ENCODE measurements around the gene DPH7. TPM values are rescaled to one million over a fixed set of nuclear protein-coding genes. Genes with fewer than 3 reads are reported as not detected.
A peak's percentile ranks its signal among the peaks of the same experiment; 100 is the strongest.
"Not testable (repeated sequence)": the region's sequence is repeated elsewhere in the genome, so short reads cannot be mapped to it uniquely, and the experiment has no call there.

The DPH7 gene
- total RNA-seq, 1 experiment from 2014 or later: 25.2 TPM

GRCh38 chr9:137610944-137611343, 32.2 kb upstream of the DPH7 start:
- no peak for DNase-seq (ENCODE audit: low read depth, low spot score)
- in situ Hi-C loops (cut with HindIII; ENCODE audit: low pct_unique_long_range_greater_than_20kb, low sequenced_read_pairs): no loop called here

- in situ Hi-C loops (cut with HindIII; ENCODE audit: low pct_unique_long_range_greater_than_20kb, low sequenced_read_pairs): no loop called here
- DNase-seq (ENCODE audit: low read depth, low spot score): no peak
Observed at GRCh38 chr9:137607141-137607857, 28.6 kb upstream of the DPH7 start.

GRCh38 chr9:137606734-137607138, 28.0 kb upstream of the DPH7 start:
- in situ Hi-C loops (cut with HindIII; ENCODE audit: low pct_unique_long_range_greater_than_20kb, low sequenced_read_pairs): no loop called here
- no peak for DNase-seq (ENCODE audit: low read depth, low spot score)

GRCh38 chr9:137606005-137606621, 27.4 kb upstream of the DPH7 start:
- no peak for DNase-seq (ENCODE audit: low read depth, low spot score)
- in situ Hi-C loops (cut with HindIII; ENCODE audit: low pct_unique_long_range_greater_than_20kb, low sequenced_read_pairs): no loop called here

- DNase-seq (ENCODE audit: low read depth, low spot score): peak; percentile 82
- in situ Hi-C loops (cut with HindIII; ENCODE audit: low pct_unique_long_range_greater_than_20kb, low sequenced_read_pairs): no loop called here
Observed at GRCh38 chr9:137605121-137606004, 26.6 kb upstream of the DPH7 start, which contains the start of gene ARRDC1. TSS of gene ARRDC1 (plus strand) at chr9:137605686. CDS start at chr9:137605718, 32 bp downstream.

- in situ Hi-C loops (cut with HindIII; ENCODE audit: low pct_unique_long_range_greater_than_20kb, low sequenced_read_pairs): no loop called here
- DNase-seq (ENCODE audit: low read depth, low spot score): no peak
Observed at GRCh38 chr9:137604345-137605086, 25.8 kb upstream of the DPH7 start.

GRCh38 chr9:137603879-137604278, 25.2 kb upstream of the DPH7 start:
- no peak for DNase-seq (ENCODE audit: low read depth, low spot score)
- in situ Hi-C loops (cut with HindIII; ENCODE audit: low pct_unique_long_range_greater_than_20kb, low sequenced_read_pairs): no loop called here

GRCh38 chr9:137602661-137603060, 23.9 kb upstream of the DPH7 start:
- in situ Hi-C loops (cut with HindIII; ENCODE audit: low pct_unique_long_range_greater_than_20kb, low sequenced_read_pairs): no loop called here
- no peak for DNase-seq (ENCODE audit: low read depth, low spot score)

GRCh38 chr9:137598943-137599342, 20.2 kb upstream of the DPH7 start:
- no peak for DNase-seq (ENCODE audit: low read depth, low spot score)
- in situ Hi-C loops (cut with HindIII; ENCODE audit: low pct_unique_long_range_greater_than_20kb, low sequenced_read_pairs): no loop called here

GRCh38 chr9:137596577-137596976, 17.9 kb upstream of the DPH7 start:
- not testable (repeated sequence) for DNase-seq (ENCODE audit: low read depth, low spot score)

GRCh38 chr9:137593176-137593575, 14.5 kb upstream of the DPH7 start:
- in situ Hi-C loops (cut with HindIII; ENCODE audit: low pct_unique_long_range_greater_than_20kb, low sequenced_read_pairs): no loop called here
- DNase-seq (ENCODE audit: low read depth, low spot score): no peak

More at GRCh38 chr9:137596577-137596976, 17.9 kb upstream of the DPH7 start:
- in situ Hi-C loops (cut with HindIII; ENCODE audit: low pct_unique_long_range_greater_than_20kb, low sequenced_read_pairs): not testable (repeated sequence)

- no peak for DNase-seq (ENCODE audit: low read depth, low spot score)
- in situ Hi-C loops (cut with HindIII; ENCODE audit: low pct_unique_long_range_greater_than_20kb, low sequenced_read_pairs): no loop called here
Observed at GRCh38 chr9:137592767-137593166, 14.0 kb upstream of the DPH7 start.

GRCh38 chr9:137590469-137591383, 12.0 kb upstream of the DPH7 start, which contains the start of gene ZMYND19:
TSS of gene ZMYND19 (minus strand) at chr9:137590512. CDS start at chr9:137590263, 249 bp downstream.
- DNase-seq (ENCODE audit: low read depth, low spot score): peak; percentile 86
- in situ Hi-C loops (cut with HindIII; ENCODE audit: low pct_unique_long_range_greater_than_20kb, low sequenced_read_pairs): no loop called here

GRCh38 chr9:137590123-137590468, 11.4 kb upstream of the DPH7 start:
- DNase-seq (ENCODE audit: low read depth, low spot score): no peak
- in situ Hi-C loops (cut with HindIII; ENCODE audit: low pct_unique_long_range_greater_than_20kb, low sequenced_read_pairs): no loop called here

GRCh38 chr9:137589441-137590122, 10.9 kb upstream of the DPH7 start:
- DNase-seq (ENCODE audit: low read depth, low spot score): no peak
- in situ Hi-C loops (cut with HindIII; ENCODE audit: low pct_unique_long_range_greater_than_20kb, low sequenced_read_pairs): no loop called here

- in situ Hi-C loops (cut with HindIII; ENCODE audit: low pct_unique_long_range_greater_than_20kb, low sequenced_read_pairs): no loop called here
Observed at GRCh38 chr9:137588891-137589290, 10.2 kb upstream of the DPH7 start.

More at GRCh38 chr9:137588891-137589290, 10.2 kb upstream of the DPH7 start:
- DNase-seq (ENCODE audit: low read depth, low spot score): no peak
